Measurements from ENCODE around the gene LRFN3.

The LRFN3 gene

GRCh38 chr19:35899547-35900214, 36.5 kb upstream of the LRFN3 start:
- H3K27ac ChIP-seq (ENCODE audit: low read length), result no peak overlapping the region
- H3K36me3 ChIP-seq (ENCODE audit: insufficient read depth, low read depth, low read length), result peaks cover 30% of the 10 kb centered on the region
- peaks cover 7% of the 10 kb centered on the region for H3K4me1 ChIP-seq (ENCODE audit: insufficient read depth, low read length)
- H3K4me3 ChIP-seq (ENCODE audit: low read length), result peak overlapping the region; percentile 94
- peak overlapping the region; percentile 83; the same call in 1 of the 2 replicates for H3K9ac ChIP-seq (ENCODE audit: low read depth, low read length)
- peaks cover 18% of the 10 kb centered on the region for H3K27me3 ChIP-seq (ENCODE audit: insufficient read depth, low read length)
- H3K9me3 ChIP-seq (ENCODE audit: insufficient read depth, low read depth, low read length), result no peaks in the 10 kb centered on the region

- Histone ChIP-seq H3K9me3 (ENCODE audit: insufficient read depth, low read depth, low read length) (no peaks in the 10 kb centered on the region), H3K36me3 (ENCODE audit: insufficient read depth, low read depth, low read length) (peaks cover 18% of the 10 kb centered on the region; the same call in 1 of the 2 replicates), H3K4me3 (ENCODE audit: low read length) (peak overlapping the region; percentile 94; the same call in 1 of the 2 replicates), H3K9ac (ENCODE audit: low read depth, low read length) (no peak overlapping the region; the same call in 1 of the 2 replicates), H3K27ac (ENCODE audit: low read length) (no peak overlapping the region), H3K4me1 (ENCODE audit: insufficient read depth, low read length) (peaks cover 7% of the 10 kb centered on the region), H3K27me3 (ENCODE audit: insufficient read depth, low read length) (peaks cover 18% of the 10 kb centered on the region)
Measured at GRCh38 chr19:35901055-35901644, 35.0 kb upstream of the LRFN3 start.

DNA sequence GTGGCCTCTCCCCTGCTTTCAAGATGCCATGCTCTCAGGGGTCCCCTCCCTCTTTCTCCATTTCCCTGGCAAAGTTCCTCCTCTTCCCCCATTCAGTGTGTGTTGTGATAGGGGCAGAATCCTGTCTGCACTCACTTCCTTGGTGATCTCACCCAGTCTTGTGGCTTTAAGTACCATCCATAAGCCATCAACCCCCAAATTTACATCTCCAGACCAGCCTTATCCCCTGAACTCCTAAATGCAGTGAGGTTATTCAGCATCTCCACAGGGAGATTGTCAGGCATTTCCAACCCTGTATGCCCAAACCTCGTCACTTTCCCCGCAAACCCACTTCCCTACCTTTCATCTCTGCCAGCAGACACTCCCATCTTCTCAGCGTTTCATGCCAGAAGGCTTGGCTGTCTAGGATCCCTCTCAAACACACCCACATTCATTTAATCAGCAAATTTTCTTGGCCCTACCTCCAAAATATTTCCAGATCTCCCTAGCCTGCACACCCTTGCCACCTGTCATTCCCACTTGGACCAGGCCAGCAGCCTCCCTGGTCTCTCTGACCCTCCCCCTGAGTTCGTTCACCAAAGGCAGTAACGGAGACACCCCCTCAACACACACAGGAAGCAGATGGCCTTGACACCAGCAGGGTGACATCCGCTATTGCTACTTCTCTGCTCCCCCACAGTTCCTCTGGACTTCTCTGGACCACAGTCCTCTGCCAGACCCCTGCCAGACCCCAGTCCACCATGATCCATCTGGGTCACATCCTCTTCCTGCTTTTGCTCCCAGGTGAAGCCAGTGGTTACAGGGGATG, 34.1 kb upstream of the LRFN3 start, which contains the start of gene HCST:
TSS of gene HCST (plus strand) at position 676 of the 808 bp plus-strand sequence. CDS start at position 741, 65 bp downstream.
- no peaks in the 10 kb centered on the region for H3K9me3 ChIP-seq (ENCODE audit: insufficient read depth, low read depth, low read length)
- peaks cover 9% of the 10 kb centered on the region; the same call in 1 of the 2 replicates for H3K36me3 ChIP-seq (ENCODE audit: insufficient read depth, low read depth, low read length)
- peak within 1 kb of the TSS; percentile 74 for H3K4me3 ChIP-seq (ENCODE audit: low read length)
- peaks cover 18% of the 10 kb centered on the region for H3K27me3 ChIP-seq (ENCODE audit: insufficient read depth, low read length)
- peak within 1 kb of the TSS; percentile 77; the same call in 1 of the 2 replicates for H3K9ac ChIP-seq (ENCODE audit: low read depth, low read length)
- H3K4me1 ChIP-seq (ENCODE audit: insufficient read depth, low read length), result peaks cover 7% of the 10 kb centered on the region
- no peak within 1 kb of the TSS for H3K27ac ChIP-seq (ENCODE audit: low read length)

GRCh38 chr19:35902870-35903475, 33.2 kb upstream of the LRFN3 start:
- H3K4me3 ChIP-seq (ENCODE audit: low read length), result peak overlapping the region; percentile 74
- H3K4me1 ChIP-seq (ENCODE audit: insufficient read depth, low read length), result peaks cover 7% of the 10 kb centered on the region
- H3K9ac ChIP-seq (ENCODE audit: low read depth, low read length), result peak overlapping the region; percentile 77; the same call in 1 of the 2 replicates

DNA sequence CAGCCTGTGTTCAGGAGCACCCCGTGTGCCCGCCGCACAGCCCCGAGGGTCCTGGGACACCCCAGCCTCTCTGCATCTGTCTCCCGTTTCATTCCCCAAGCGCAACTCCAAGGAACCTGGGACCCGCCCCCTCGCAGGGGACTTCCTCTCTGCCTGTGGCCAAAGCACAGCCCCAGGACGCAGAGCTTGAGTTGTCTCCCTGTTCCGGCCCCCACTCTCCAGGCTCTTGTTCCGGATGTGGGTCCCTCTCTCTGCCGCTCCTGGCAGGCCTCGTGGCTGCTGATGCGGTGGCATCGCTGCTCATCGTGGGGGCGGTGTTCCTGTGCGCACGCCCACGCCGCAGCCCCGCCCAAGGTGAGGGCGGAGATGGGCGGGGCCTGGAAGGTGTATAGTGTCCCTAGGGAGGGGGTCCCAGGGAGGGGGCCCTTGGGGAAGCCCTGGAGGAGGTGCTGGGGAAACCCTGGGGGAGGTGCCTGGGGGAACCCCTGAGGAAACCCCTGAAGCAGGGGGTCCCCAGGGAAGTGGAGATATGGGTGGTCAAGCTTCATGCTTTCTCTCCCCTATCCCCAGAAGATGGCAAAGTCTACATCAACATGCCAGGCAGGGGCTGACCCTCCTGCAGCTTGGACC, 32.5 kb upstream of the LRFN3 start:
- Histone ChIP-seq H3K4me3 (ENCODE audit: low read length) (peak overlapping the region; percentile 74), H3K4me1 (ENCODE audit: insufficient read depth, low read length) (peaks cover 7% of the 10 kb centered on the region), H3K36me3 (ENCODE audit: insufficient read depth, low read depth, low read length) (no peaks in the 10 kb centered on the region), H3K27me3 (ENCODE audit: insufficient read depth, low read length) (peaks cover 18% of the 10 kb centered on the region), H3K9ac (ENCODE audit: low read depth, low read length) (peak overlapping the region; percentile 77; the same call in 1 of the 2 replicates), H3K9me3 (ENCODE audit: insufficient read depth, low read depth, low read length) (no peaks in the 10 kb centered on the region), H3K27ac (ENCODE audit: low read length) (no peak overlapping the region)

More at GRCh38 chr19:35902870-35903475, 33.2 kb upstream of the LRFN3 start:
- Histone ChIP-seq H3K36me3 (ENCODE audit: insufficient read depth, low read depth, low read length) (0 out of 2 replicates have a peak, but pooled peaks cover 3% of the 10 kb centered on the region), H3K9me3 (ENCODE audit: insufficient read depth, low read depth, low read length) (no peaks in the 10 kb centered on the region), H3K27ac (ENCODE audit: low read length) (no peak overlapping the region), H3K27me3 (ENCODE audit: insufficient read depth, low read length) (peaks cover 18% of the 10 kb centered on the region)

- no peak overlapping the region for H3K27ac ChIP-seq (ENCODE audit: low read length)
Measured at GRCh38 chr19:35904311-35905068, 31.7 kb upstream of the LRFN3 start.

GRCh38 chr19:35905178-35905727, 30.9 kb upstream of the LRFN3 start:
- H3K4me3 ChIP-seq (ENCODE audit: low read length), result no peak overlapping the region
- no peak overlapping the region for H3K9ac ChIP-seq (ENCODE audit: low read depth, low read length)
- H3K4me1 ChIP-seq (ENCODE audit: insufficient read depth, low read length), result peaks cover 7% of the 10 kb centered on the region
- H3K36me3 ChIP-seq (ENCODE audit: insufficient read depth, low read depth, low read length), result no peaks in the 10 kb centered on the region
- peaks cover 18% of the 10 kb centered on the region for H3K27me3 ChIP-seq (ENCODE audit: insufficient read depth, low read length)
- no peaks in the 10 kb centered on the region for H3K9me3 ChIP-seq (ENCODE audit: insufficient read depth, low read depth, low read length)
- H3K27ac ChIP-seq (ENCODE audit: low read length), result no peak overlapping the region

More at GRCh38 chr19:35904311-35905068, 31.7 kb upstream of the LRFN3 start:
- Histone ChIP-seq H3K9me3 (ENCODE audit: insufficient read depth, low read depth, low read length) (no peaks in the 10 kb centered on the region), H3K4me3 (ENCODE audit: low read length) (no peak overlapping the region), H3K27me3 (ENCODE audit: insufficient read depth, low read length) (peaks cover 18% of the 10 kb centered on the region), H3K36me3 (ENCODE audit: insufficient read depth, low read depth, low read length) (no peaks in the 10 kb centered on the region), H3K4me1 (ENCODE audit: insufficient read depth, low read length) (peaks cover 7% of the 10 kb centered on the region), H3K9ac (ENCODE audit: low read depth, low read length) (no peak overlapping the region)

GRCh38 chr19:35907377-35907745, 28.8 kb upstream of the LRFN3 start:
- Histone ChIP-seq H3K9me3 (ENCODE audit: insufficient read depth, low read depth, low read length) (no peaks in the 10 kb centered on the region), H3K27me3 (ENCODE audit: insufficient read depth, low read length) (peaks cover 11% of the 10 kb centered on the region), H3K9ac (ENCODE audit: low read depth, low read length) (no peak overlapping the region), H3K36me3 (ENCODE audit: insufficient read depth, low read depth, low read length) (no peaks in the 10 kb centered on the region), H3K4me3 (ENCODE audit: low read length) (no peak overlapping the region), H3K27ac (ENCODE audit: low read length) (no peak overlapping the region), H3K4me1 (ENCODE audit: insufficient read depth, low read length) (peaks cover 3% of the 10 kb centered on the region; the same call in 1 of the 2 replicates)

GRCh38 chr19:35908010-35908441, 28.1 kb upstream of the LRFN3 start, which contains the start of gene TYROBP:
TSS of gene TYROBP (minus strand) at chr19:35908295. CDS start at chr19:35908228, 67 bp downstream.
- H3K27ac ChIP-seq (ENCODE audit: low read length), result no peak within 1 kb of the TSS
- no peaks in the 10 kb centered on the region for H3K36me3 ChIP-seq (ENCODE audit: insufficient read depth, low read depth, low read length)
- peaks cover 5% of the 10 kb centered on the region; the same call in 1 of the 2 replicates for H3K27me3 ChIP-seq (ENCODE audit: insufficient read depth, low read length)
- no peak within 1 kb of the TSS for H3K4me3 ChIP-seq (ENCODE audit: low read length)
- peaks cover 3% of the 10 kb centered on the region; the same call in 1 of the 2 replicates for H3K4me1 ChIP-seq (ENCODE audit: insufficient read depth, low read length)
- H3K9ac ChIP-seq (ENCODE audit: low read depth, low read length), result no peak within 1 kb of the TSS
- H3K9me3 ChIP-seq (ENCODE audit: insufficient read depth, low read depth, low read length), result no peaks in the 10 kb centered on the region
